Fibroblast of villous mesenchyme (primary cell): ENCODE measurements around the gene TNFSF18. TPM values are rescaled to one million over a fixed set of nuclear protein-coding genes. Genes with fewer than 3 reads are reported as not detected.

Source experiments
- DNase-seq: peaks from one replicate; pipeline ENCODE4 v3.0.0-alpha.2; 2010; ENCODE audit warnings: low read depth
- H3K4me3 ChIP-seq: 2 replicates; pipeline ENCODE4 v1.5.1; 2011; ENCODE audit warnings: low read depth, mild to moderate bottlenecking, low read length
- total RNA-seq: library from RNA; depleted of rRNA; stranded (reverse); fragments of >200 nt; gene quantifications from 2 replicates; pipeline ENCODE4 v1.2.3, GENCODE V29; 2012
- TF ChIP-seq, protein P1 (sequence below): IDR thresholded peaks from 2 replicates; pipeline ENCODE4 v1.5.1; 2012; ENCODE audit warnings: low read depth, mild to moderate bottlenecking, low read length; ENCODE audit not compliant: insufficient read depth

TNFSF18 gene
- total RNA-seq, 1 donor, result 11.2 TPM

DNA sequence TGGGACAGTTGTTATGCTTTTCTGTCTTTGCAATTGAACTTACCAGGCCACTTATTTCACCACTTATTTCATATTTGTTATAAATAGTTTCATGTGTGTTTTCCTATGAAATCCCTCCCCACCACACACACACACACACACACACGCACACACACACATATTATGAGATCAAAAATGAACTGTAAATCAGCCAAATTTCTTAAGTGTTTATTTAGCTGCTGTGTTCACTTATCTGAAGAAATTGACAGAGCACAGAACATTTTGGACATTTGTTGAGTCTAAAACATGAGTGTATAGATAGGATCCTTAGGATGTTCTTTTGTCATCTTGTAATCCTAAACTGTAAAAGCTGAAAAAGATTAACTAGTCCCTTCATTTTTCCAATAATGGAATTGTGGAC, 7.8 kb upstream of the TNFSF18 start:
- no peak for DNase-seq
- no peak overlapping the region for H3K4me3 ChIP-seq
- TF ChIP-seq, protein P1, sequence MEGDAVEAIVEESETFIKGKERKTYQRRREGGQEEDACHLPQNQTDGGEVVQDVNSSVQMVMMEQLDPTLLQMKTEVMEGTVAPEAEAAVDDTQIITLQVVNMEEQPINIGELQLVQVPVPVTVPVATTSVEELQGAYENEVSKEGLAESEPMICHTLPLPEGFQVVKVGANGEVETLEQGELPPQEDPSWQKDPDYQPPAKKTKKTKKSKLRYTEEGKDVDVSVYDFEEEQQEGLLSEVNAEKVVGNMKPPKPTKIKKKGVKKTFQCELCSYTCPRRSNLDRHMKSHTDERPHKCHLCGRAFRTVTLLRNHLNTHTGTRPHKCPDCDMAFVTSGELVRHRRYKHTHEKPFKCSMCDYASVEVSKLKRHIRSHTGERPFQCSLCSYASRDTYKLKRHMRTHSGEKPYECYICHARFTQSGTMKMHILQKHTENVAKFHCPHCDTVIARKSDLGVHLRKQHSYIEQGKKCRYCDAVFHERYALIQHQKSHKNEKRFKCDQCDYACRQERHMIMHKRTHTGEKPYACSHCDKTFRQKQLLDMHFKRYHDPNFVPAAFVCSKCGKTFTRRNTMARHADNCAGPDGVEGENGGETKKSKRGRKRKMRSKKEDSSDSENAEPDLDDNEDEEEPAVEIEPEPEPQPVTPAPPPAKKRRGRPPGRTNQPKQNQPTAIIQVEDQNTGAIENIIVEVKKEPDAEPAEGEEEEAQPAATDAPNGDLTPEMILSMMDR, result no peak

DNA sequence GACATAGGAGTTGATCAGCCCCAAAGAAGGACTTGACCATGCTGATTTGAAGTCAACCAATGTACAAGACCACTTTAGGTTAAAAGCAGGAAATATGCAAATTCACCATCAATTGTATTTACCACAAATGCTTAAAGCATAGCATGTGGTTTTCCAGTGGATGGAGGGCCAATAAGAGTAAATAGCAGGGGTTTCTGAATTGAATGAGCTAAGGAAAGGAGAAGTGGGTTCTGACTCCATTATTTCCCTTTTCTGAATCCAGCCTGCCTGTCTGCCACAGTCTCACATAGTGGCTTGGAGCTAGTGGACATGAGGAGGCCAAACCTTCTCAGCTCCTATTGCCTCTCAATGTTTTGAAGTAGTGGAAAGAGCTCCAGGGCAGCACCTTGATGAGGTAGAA, 7.2 kb upstream of the TNFSF18 start:
- no peak for DNase-seq
- TF ChIP-seq, protein P1, result no peak

DNA sequence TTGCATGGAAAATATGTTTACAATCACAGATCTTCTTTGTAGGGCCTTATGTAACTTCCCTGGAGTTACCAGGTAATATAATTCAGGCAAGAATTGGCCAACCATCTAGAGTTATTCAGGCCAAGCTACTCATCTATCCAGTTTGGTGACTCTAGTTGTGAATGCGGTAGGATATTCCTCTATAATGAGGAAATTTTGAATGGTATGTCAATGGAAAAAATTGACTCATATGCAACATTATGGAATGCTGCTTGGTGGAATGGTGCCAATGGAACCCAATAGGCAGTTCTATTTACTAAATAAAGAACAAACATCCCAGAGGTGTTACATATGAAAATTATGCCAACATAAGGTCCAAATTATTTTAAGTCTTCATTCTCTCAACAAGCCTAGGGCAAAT, 5.6 kb upstream of the TNFSF18 start:
- DNase-seq, result no peak
- TF ChIP-seq, protein P1, result no peak

More for the DNA sequence above, 7.2 kb upstream of the TNFSF18 start:
- no peak overlapping the region for H3K4me3 ChIP-seq

DNA sequence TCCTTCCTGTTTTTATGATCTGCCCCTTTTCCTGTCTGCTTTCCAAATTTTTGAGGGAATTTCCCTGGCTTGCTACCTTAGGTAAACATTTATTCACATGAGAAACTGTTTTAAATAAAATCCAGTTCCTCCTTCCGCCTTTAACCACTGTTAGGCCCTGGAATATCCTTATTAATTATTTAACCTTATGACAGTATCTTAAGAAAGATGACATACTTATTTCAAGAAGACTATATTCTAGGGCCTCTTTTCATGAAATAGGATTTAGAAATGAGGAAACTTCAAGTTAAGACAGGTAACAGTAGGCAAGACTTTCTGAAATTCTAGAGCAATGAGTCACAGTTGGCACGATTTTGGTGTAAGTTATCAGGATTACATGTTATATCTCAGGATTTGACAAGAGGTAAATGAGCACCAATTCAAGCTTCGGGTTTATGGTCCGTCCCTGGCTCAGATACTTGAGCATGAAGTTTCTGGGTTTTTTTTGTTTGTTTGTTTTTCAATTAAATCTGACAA, 2.0 kb upstream of the TNFSF18 start:
- no peak for DNase-seq
- TF ChIP-seq, protein P1, result no peak
- H3K4me3 ChIP-seq, result no peak overlapping the region

More for the DNA sequence above, 5.6 kb upstream of the TNFSF18 start:
- no peak overlapping the region for H3K4me3 ChIP-seq

DNA sequence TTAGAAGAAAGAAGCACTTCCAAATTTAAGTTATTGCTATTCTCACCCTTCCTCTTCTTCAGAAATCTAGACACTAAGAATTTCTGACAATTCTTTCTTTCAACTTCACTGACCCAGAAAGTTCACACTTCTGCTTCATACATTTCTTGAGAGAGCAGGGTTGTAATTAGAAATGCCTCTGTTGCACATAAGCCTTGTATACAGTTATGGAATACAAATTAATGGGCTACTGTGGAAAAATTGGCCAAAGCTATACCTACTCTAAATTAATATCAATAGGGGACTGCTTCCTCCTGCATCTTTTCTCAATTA, 1.5 kb downstream of the TNFSF18 start:
- DNase-seq, result no peak
- no peak overlapping the region for H3K4me3 ChIP-seq

DNA sequence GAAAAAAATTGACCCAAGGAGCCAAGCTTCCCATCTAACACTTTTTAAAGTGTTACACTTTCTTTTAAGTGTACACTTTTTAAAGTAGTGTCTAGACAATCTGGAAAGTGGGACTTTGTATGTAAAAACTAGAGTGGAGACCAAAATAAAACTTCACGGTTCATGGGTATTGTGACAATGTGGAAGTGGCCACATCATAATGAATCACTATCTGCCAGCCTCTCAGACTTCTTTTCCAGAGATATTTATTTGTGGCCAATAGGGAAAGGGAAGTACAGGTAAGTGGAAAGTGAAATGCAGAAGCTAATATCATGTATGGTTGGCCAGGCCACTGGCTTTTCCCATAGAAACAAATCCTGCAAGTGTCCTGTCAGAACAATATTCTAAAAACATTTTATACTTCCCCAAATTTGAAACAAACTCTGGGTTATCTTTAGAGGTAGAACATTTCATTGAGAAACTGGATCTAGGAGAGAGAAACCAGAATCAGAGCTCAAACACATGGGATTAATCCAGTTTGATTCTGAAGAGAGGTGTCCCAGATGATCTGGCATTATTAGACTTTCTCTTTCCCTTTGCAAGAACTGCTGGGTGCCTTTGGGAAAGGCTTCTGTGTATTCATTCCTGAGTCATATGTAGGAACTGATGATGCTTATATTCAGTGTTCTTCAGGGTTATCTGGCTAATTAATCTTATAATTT, 2.0 kb downstream of the TNFSF18 start:
- TF ChIP-seq, protein P1, result no peak
- H3K4me3 ChIP-seq, result no peak overlapping the region
- peak; percentile 44 for DNase-seq

More for the DNA sequence above, 1.5 kb downstream of the TNFSF18 start:
- TF ChIP-seq, protein P1, result no peak

DNA sequence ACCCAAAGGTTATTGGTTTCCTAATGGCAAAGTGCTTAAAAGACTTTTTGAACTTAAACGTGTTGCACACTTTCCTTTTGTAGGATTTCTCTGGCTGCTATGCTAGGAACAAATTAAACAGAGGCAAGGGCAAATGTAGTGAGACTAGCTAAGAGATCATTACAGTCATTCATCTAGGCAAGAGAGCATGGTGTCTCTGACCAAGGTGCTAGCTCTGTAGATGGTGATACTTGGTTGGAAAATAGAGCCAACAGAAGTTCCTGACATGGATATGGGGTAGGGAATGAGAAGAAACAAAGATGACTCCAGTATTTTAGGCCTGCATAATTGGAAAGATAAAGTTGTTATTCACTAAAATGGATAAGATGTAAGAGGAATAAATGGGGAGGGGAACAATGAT, 6.1 kb downstream of the TNFSF18 start:
- TF ChIP-seq, protein P1, result no peak
- DNase-seq, result no peak
- no peak overlapping the region for H3K4me3 ChIP-seq
